Measurements from ENCODE around the gene CHADL.
"Not testable (repeated sequence)": the region's sequence is repeated elsewhere in the genome, so short reads cannot be mapped to it uniquely, and the experiment has no call there.

Gene CHADL

DNA sequence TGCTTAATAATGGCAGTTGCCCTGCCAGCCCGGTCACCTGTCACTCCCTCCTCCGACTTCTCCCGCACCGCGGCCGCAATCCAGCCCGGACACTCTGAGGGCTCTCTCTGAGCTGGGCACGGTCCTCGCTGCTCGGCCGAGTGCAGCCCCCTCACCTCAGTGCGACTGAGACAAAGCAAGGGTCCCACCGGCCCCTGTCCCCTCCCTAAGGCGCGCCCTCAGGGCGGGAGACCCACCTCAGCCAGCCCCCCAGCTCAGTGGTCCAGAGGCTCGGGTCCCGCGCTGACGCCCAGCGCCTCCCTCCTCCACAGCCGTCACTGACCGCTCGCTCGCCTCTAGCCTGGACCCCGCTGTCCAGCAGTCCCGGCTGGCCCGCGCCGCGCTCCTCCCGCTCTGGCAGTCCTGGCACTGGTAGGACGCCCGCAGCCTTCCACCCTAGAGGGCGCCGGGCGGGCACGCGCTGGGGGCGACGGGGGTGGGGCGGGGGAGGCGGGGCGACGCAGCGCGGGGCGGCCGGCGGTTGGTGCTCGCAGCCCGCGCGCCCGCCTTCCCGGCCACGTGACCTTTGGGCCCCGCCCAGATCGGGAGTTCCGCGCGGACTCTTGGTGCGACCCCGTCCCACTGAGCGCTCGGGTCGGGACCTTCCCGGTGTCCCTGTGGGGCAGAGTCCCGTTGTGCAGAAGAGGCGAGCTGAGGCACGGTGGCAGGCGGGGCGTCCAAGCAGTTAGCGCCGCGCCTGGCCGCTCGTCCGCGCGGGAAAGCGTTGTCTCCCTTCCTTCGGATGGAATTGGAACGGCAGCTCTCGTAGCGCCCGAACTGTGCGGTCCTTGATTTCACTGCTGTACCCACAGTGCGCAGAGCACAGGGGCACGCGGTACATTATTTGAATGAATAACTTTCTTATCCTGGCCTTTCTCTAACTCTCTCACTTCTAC lies 43.4 kb downstream of the CHADL start:
- peaks cover 19% of the 10 kb centered on the region for H3K27me3 Mint-ChIP-seq
- peak overlapping the region; percentile 88 for H3K4me3 Mint-ChIP-seq
- H3K27ac Mint-ChIP-seq: peak overlapping the region; percentile 46
- H3K36me3 Mint-ChIP-seq (ENCODE audit: low read depth): no peaks in the 10 kb centered on the region
- peaks cover 9% of the 10 kb centered on the region for H3K4me1 Mint-ChIP-seq (ENCODE audit: low read depth)
- no peaks in the 10 kb centered on the region for H3K9me3 Mint-ChIP-seq

DNA sequence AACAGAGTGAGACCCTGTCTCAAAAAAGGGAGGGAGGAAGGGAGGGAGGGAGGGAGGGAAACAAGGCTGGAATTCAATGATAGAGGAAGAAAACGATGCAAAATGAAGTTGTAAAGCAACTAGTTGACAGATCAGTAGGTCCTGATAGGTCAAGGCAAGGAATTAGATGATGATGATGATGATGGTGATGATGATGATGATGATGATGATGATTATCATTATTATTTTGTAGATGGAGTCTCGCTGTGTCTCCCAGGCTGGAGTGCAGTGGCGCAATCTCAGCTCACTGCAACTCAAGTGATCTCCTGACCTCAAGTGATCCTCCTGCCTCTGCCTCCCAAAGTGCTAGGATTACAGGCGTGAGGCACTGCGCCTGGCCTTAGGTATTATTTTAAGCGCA lies 46.9 kb downstream of the CHADL start:
- H3K9me3 Mint-ChIP-seq: no peaks in the 10 kb centered on the region
- peaks cover 9% of the 10 kb centered on the region for H3K4me1 Mint-ChIP-seq (ENCODE audit: low read depth)
- no peaks in the 10 kb centered on the region for H3K36me3 Mint-ChIP-seq (ENCODE audit: low read depth)
- no peak overlapping the region for H3K27ac Mint-ChIP-seq
- peaks cover 8% of the 10 kb centered on the region for H3K27me3 Mint-ChIP-seq
- no peak overlapping the region for H3K4me3 Mint-ChIP-seq

DNA sequence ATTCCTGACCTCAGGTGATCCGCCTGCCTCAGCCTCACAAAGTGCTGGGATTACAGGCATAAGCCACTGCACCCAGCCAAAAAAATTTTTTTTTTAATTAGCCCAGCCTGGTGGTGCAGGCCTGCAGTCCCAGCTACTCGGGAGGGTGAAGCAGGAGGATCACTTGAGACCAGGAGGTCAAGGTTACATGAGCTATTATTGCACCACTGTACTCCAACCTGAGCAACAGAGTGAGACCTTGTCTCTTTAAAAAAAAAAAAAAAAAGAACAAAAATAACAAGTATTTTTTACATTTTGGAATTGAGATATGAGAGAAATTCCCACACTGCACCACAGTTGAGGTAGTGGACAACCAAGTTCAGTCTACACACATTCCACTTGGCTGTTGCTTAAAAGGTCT lies 49.3 kb downstream of the CHADL start:
- Mint-ChIP-seq H3K4me1 (ENCODE audit: low read depth) (no peaks in the 10 kb centered on the region), H3K27ac (no peak overlapping the region), H3K27me3 (peaks cover 1% of the 10 kb centered on the region), H3K4me3 (no peak overlapping the region), H3K9me3 (no peaks in the 10 kb centered on the region), H3K36me3 (ENCODE audit: low read depth) (no peaks in the 10 kb centered on the region)

DNA sequence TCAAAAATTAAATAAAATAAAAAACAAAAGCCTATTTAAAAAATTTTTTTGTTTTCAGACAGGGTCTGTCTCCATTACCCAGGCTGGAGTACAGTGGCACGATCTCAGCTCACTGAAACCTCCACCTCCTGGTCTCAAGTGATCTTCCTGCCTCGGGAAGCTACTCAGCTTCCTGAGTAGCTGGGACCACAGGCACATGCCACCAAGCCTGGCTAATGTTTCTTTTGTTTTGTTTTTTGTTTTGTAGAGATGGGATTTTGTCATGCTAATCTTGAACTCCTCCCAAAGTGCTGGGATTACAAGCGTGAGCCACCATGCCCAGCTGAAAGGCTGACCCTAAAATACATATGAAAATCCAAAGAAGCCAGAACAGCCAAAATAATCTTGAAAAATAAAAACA lies 56.1 kb downstream of the CHADL start:
- no peak overlapping the region for H3K4me3 Mint-ChIP-seq
- no peak overlapping the region for H3K27ac Mint-ChIP-seq
- H3K27me3 Mint-ChIP-seq: no peaks in the 10 kb centered on the region
- H3K36me3 Mint-ChIP-seq (ENCODE audit: low read depth): peaks cover 7% of the 10 kb centered on the region
- H3K4me1 Mint-ChIP-seq (ENCODE audit: low read depth): no peaks in the 10 kb centered on the region
- no peaks in the 10 kb centered on the region for H3K9me3 Mint-ChIP-seq

DNA sequence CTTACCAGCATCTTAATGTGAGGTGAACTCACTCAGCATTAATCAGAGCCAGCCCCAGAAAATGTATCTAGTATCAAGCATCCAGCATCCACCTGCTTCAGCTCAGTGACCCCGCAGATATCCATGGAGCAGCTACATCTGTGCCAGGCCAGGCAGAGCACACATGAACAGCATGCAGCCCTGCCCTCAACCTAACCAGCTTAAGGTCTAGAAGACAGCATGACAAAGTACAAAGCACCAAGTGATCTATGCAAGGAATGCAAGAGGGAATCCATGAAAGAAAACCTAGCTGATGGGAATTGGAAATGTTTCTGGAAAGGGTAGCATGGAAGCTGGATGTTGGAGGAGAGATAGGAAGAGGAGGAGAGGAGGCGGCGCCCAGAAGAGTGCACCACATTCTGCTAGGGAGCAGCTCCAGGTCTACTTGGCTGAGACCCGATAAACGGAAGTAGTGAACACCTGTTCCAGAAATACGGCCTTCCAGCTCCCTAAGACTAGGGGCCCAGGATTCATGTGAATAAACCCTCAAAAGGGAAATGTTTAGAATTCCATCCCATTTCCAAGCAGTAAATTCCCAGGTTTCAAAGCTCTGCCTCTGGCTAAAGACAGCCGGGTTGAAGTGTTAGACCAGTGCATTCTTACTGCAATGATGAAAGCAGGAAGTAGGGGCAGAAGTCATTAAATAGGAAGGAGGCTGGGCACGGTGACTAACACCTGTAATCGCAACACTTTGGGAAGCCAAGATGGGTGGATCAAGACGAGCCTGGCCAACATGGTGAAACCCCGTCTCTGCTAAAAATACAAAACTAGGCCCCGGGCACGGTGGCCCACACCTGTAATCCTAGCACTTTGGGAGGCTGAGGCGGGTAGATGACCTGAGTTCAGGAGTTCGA lies 59.1 kb downstream of the CHADL start:
- Mint-ChIP-seq H3K27ac (no peak overlapping the region), H3K4me1 (ENCODE audit: low read depth) (no peaks in the 10 kb centered on the region), H3K36me3 (ENCODE audit: low read depth) (peaks cover 30% of the 10 kb centered on the region), H3K4me3 (no peak overlapping the region), H3K9me3 (no peaks in the 10 kb centered on the region), H3K27me3 (no peaks in the 10 kb centered on the region)

DNA sequence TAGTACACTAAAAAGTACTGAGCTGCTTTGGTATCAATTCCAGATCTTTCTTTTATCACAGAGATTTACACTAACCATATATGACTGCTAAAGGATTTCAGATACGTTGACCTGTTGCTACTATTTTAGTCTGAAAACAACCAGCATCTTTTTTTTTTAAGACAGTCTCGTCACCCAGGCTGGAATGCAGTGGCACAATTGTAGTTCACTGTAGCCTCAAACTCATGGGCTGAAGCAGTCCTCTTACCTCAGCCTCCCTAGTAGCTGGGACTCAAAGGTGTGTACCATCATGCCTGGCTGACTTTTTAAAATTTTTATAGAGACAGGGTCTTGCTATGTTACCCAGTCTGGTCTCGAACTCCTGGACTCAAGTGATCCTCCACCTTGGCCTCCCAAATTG lies 59.8 kb downstream of the CHADL start:
- Mint-ChIP-seq H3K27ac (no peak overlapping the region), H3K4me3 (no peak overlapping the region)

DNA sequence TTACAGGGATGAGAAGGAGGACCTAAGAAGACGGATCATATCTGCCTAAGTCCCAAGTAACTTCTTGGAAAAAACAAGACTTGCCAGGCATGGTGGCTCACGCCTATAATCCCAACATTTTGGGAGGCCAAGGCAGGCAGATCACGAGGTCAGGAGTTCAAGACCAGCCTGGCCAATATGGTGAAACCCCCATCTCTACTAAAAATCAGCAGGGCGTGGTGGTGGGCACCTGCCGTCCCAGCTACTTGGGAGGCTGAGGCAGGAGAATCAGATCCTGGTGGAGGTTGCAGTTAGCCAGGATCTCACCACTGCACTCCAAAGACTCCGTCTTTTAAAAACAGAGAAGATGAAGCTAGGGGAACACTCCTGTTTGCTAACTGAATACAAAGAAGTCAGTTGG lies 60.4 kb downstream of the CHADL start:
- not testable (repeated sequence) for H3K4me3 Mint-ChIP-seq; H3K27me3 Mint-ChIP-seq; H3K9me3 Mint-ChIP-seq; H3K4me1 Mint-ChIP-seq (ENCODE audit: low read depth); H3K27ac Mint-ChIP-seq
- peaks cover 42% of the 10 kb centered on the region for H3K36me3 Mint-ChIP-seq (ENCODE audit: low read depth)

More for the DNA sequence above, 59.8 kb downstream of the CHADL start:
- no peaks in the 10 kb centered on the region for H3K9me3 Mint-ChIP-seq
- no peaks in the 10 kb centered on the region for H3K27me3 Mint-ChIP-seq
- H3K4me1 Mint-ChIP-seq (ENCODE audit: low read depth): no peaks in the 10 kb centered on the region
- peaks cover 37% of the 10 kb centered on the region for H3K36me3 Mint-ChIP-seq (ENCODE audit: low read depth)

Data from stimulated activated naive CD8-positive, alpha-beta T cell treated with anti-CD3 and anti-CD28 coated beads, Interleukin-15, Interleukin-2, amounts not matched to agents 100 ng/mL and 50 ng/mL, for 24 hours (primary cell).